K562 (cell line): ENCODE results near the gene IFI16. TPM values are rescaled to one million over a fixed set of nuclear protein-coding genes. Genes with fewer than 3 reads are reported as not detected.
A peak's percentile ranks its signal among the peaks of the same experiment; 100 is the strongest.

ENCODE experiments used
- ATF1 ChIP-seq, 2 experiments: fragments of 450-650 bp in 1 of 2; IDR thresholded peaks; 2 replicates each; pipeline ENCODE4 v1.6.1; 2016; ENCODE audit warnings: missing compliant biosample characterization in 1 of 2, missing genetic modification characterization in 1 of 2
- BCOR ChIP-seq: fragments of 450-650 bp; IDR thresholded peaks from 2 replicates; pipeline ENCODE4 v1.6.1; 2016
- CEBPG ChIP-seq, 3 experiments: fragments of 200-800 bp in 1 of 3; sonication (Bioruptor generic) in 1 of 3; sonication (generic) in 1 of 3; formaldehyde crosslinking in 1 of 3; IDR thresholded peaks in 2 of 3; conservative IDR thresholded peaks in 1 of 3; 2 replicates each; pipeline versions ENCODE4 v1.6.1 to v1.8.0; 2016 to 2022; ENCODE audit warnings: missing compliant biosample characterization in 2 of 3, missing genetic modification characterization in 2 of 3, mild to moderate bottlenecking in 1 of 3, missing genetic modification reagents in 1 of 3
- CSDE1 ChIP-seq, 2 experiments: fragments of 450-650 bp; IDR thresholded peaks; 2 replicates each; pipeline ENCODE4 v1.6.1; 2016; ENCODE audit warnings: mild to moderate bottlenecking in 1 of 2
- ERF ChIP-seq: fragments of 450-650 bp; formaldehyde crosslinking; IDR thresholded peaks from 2 replicates; pipeline ENCODE4 v1.4.0; 2020; ENCODE audit warnings: mild to moderate bottlenecking, mixed read lengths
- FOXP1 ChIP-seq: sonication (generic); formaldehyde crosslinking; IDR thresholded peaks from 2 replicates; pipeline ENCODE4 v1.8.0; 2022; ENCODE audit warnings: mild to moderate bottlenecking, missing genetic modification reagents
- JUN ChIP-seq, 2 experiments: sonication (generic) in 1 of 2; formaldehyde crosslinking in 1 of 2; IDR thresholded peaks; 2 replicates each; pipeline versions ENCODE4 v1.6.1 to v1.8.0; 2012 to 2022; ENCODE audit warnings: borderline replicate concordance in 2 of 2, mild to moderate bottlenecking in 2 of 2, improper control_type of control experiment in 1 of 2, low read depth in 1 of 2, low read length in 1 of 2, missing genetic modification reagents in 1 of 2
- KDM2B ChIP-seq: fragments of 250-450 bp; sonication (Bioruptor Pico); IDR thresholded peaks from 2 replicates; pipeline ENCODE4 v1.8.0; 2021; ENCODE audit warnings: mild to moderate bottlenecking, moderate library complexity
- KLF1 ChIP-seq: fragments of 450-650 bp; IDR thresholded peaks from 2 replicates; pipeline ENCODE4 v1.6.1; 2016; ENCODE audit warnings: missing genetic modification characterization, missing compliant biosample characterization
- LEF1 ChIP-seq: fragments of 450-650 bp; IDR thresholded peaks from 2 replicates; pipeline ENCODE4 v1.6.1; 2016; ENCODE audit warnings: mild to moderate bottlenecking
- MCM5 ChIP-seq: fragments of 450-650 bp; IDR thresholded peaks from 2 replicates; pipeline ENCODE4 v1.6.1; 2016; ENCODE audit warnings: low read depth
- MIER1 ChIP-seq: fragments of 450-650 bp; IDR thresholded peaks from 2 replicates; pipeline ENCODE4 v1.6.1; 2016; ENCODE audit warnings: antibody characterized with exemption, mild to moderate bottlenecking, low read depth
- MTF1 ChIP-seq: fragments of 250-450 bp; sonication (Bioruptor Pico); IDR thresholded peaks from 2 replicates; pipeline ENCODE4 v1.9.0; 2021; ENCODE audit warnings: moderate library complexity, mild to moderate bottlenecking, inconsistent platforms, borderline replicate concordance
- NFIC ChIP-seq: fragments of 450-650 bp; IDR thresholded peaks from 2 replicates; pipeline ENCODE4 v1.6.1; 2017; ENCODE audit warnings: mild to moderate bottlenecking, inconsistent platforms
- RCOR1 ChIP-seq, 2 experiments: IDR thresholded peaks; 2 replicates each; pipeline ENCODE4 v1.6.1; 2012; ENCODE audit warnings: low read depth in 2 of 2, low read length in 2 of 2, borderline replicate concordance in 1 of 2, improper control_type of control experiment in 1 of 2
- SPI1 ChIP-seq: IDR thresholded peaks from 2 replicates; pipeline ENCODE4 v1.6.1; 2011; ENCODE audit warnings: low read depth, low read length, control low read depth, borderline replicate concordance
- STAG1 ChIP-seq: sonication (generic); formaldehyde crosslinking; IDR thresholded peaks from 2 replicates; pipeline ENCODE4 v1.5.0; 2020; ENCODE audit warnings: missing genetic modification reagents, borderline replicate concordance
- polyA plus RNA-seq, 8 experiments: library from polyadenylated mRNA; depleted of rRNA in 4 of 8; stranded (reverse) in 5 of 8; unstranded in 3 of 8; fragments of >200 nt; fragmentation: Nextera tagmentation in 2 of 8; fragmentation: Illumina TruSeq in 1 of 8; extraction: Ambion mirVana in 2 of 8; extraction: Trizol in 1 of 8; gene quantifications; 2 replicates each; pipeline versions ENCODE4 v1.2.1 to v1.2.3, GENCODE V29; 2011 to 2014; ENCODE audit warnings: inconsistent platforms in 1 of 8, missing spikeins in 1 of 8
- total RNA-seq, 7 experiments: library from RNA; depleted of rRNA in 6 of 7; stranded (reverse); fragments of >200 nt in 6 of 7; fragmentation: Illumina TruSeq in 2 of 7; extraction: Trizol in 2 of 7; gene quantifications; 2 replicates each; pipeline versions ENCODE4 v1.2.1 to v1.2.3, GENCODE V29; 2011 to 2021; ENCODE audit warnings: low replicate concordance in 1 of 7
- TF ChIP-seq, protein P1 (sequence below): fragments of 250-450 bp; sonication (Bioruptor Pico); IDR thresholded peaks from 2 replicates; pipeline ENCODE4 v1.8.0; 2021; ENCODE audit warnings: mild to moderate bottlenecking, moderate library complexity
- TF ChIP-seq, protein P2 (sequence below): fragments of 250-450 bp; sonication (Bioruptor Pico); IDR thresholded peaks from 2 replicates; pipeline ENCODE4 v1.5.0; 2021
- TF ChIP-seq, protein P3 (sequence below): fragments of 450-650 bp; IDR thresholded peaks from 2 replicates; pipeline ENCODE4 v1.6.1; 2016; ENCODE audit warnings: borderline replicate concordance
- TF ChIP-seq, protein P4 (sequence below): fragments of 150-350 bp; conservative IDR thresholded peaks from 2 replicates; pipeline ENCODE4 v1.6.1; 2014; ENCODE audit warnings: low read length

The IFI16 gene
- total and polyA plus RNA-seq, 9 of the 15 experiments (the other 6 are each of a cell fraction or from before 2014, with no cell fraction given): 0.70 to 2.8 (median 1.6) TPM

DNA sequence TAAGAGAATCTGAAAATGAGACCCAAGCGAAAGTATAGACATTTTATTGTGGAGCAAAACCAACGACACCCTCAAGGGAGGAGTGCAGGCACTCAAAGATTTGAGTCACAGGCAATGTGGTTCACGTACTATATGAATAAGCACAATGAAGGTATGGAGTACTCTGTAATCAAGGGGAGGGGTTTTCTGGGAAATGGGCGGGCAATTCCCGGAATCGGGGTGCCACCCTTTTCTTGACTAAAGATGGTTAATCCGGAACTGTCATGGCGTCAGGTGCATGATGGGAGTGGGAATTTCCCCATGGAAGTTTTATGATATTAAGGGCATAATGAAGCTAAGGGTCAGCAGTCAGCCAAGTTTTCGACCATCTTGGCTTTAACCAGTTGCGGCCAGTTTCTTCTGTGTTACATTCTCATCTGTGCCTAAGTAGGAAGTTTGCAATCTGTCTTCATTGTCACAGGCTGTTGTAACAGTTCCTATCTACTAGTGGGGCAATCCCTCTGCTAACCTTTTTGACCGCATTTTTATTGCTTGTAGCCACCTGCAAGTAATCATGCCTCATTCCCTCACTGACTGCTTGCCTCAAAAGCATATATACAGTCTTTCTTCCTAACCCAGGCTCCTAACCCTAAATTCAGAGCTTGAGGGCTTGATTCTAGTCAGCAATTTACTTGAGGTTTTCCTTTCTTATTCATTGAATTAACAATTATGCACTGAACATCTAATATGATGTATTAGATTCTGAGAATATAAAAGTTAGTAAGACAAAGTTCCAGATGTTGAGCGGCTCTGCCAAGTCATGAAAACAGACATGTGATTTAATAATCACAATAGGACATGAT is 67.6 kb downstream of the IFI16 start (continued):
- TF ChIP-seq ATF1 (CRISPR knock-in tag; IDR thresholded peaks at IDR 0.05) (no peak), ATF1 (tag; IDR thresholded peaks at IDR 0.05) (peak; percentile 82), LEF1 (peak; percentile 9; the same call in 1 of the 2 replicates), RCOR1 (IDR thresholded peaks at IDR 0.05; ENCODE audit: borderline replicate concordance in 1 of 2, low read depth in 2 of 2, low read length in 2 of 2) (no peak), NFIC (no peak), CSDE1 (IDR thresholded peaks at IDR 0.05) (no peak), CEBPG (CRISPR knock-in tag; IDR thresholded peaks at IDR 0.05) (no peak), CEBPG (tag; conservative IDR thresholded peaks at IDR 0.05 in 1 of 2, IDR thresholded peaks at IDR 0.05 in 1 of 2) (peak in 1 of 2 experiments; percentile 49; a peak in 2 of 4 replicates), MCM5 (no peak), SPI1 (no peak), MIER1 (no peak), JUN (IDR thresholded peaks at IDR 0.05; ENCODE audit: borderline replicate concordance, low read depth, low read length) (no peak), JUN (CRISPR knock-in tag; IDR thresholded peaks at IDR 0.05; ENCODE audit: borderline replicate concordance) (no peak), KDM2B (no peak), MTF1 (CRISPR knock-in tag) (no peak), BCOR (no peak), STAG1 (CRISPR knock-in tag) (no peak), KLF1 (tag) (peak; percentile 95), FOXP1 (CRISPR knock-in tag) (no peak), ERF (CRISPR knock-in tag) (no peak)
- TF ChIP-seq, protein P1, sequence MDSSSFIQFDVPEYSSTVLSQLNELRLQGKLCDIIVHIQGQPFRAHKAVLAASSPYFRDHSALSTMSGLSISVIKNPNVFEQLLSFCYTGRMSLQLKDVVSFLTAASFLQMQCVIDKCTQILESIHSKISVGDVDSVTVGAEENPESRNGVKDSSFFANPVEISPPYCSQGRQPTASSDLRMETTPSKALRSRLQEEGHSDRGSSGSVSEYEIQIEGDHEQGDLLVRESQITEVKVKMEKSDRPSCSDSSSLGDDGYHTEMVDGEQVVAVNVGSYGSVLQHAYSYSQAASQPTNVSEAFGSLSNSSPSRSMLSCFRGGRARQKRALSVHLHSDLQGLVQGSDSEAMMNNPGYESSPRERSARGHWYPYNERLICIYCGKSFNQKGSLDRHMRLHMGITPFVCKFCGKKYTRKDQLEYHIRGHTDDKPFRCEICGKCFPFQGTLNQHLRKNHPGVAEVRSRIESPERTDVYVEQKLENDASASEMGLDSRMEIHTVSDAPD (CRISPR knock-in tag): no peak
- TF ChIP-seq, protein P2, sequence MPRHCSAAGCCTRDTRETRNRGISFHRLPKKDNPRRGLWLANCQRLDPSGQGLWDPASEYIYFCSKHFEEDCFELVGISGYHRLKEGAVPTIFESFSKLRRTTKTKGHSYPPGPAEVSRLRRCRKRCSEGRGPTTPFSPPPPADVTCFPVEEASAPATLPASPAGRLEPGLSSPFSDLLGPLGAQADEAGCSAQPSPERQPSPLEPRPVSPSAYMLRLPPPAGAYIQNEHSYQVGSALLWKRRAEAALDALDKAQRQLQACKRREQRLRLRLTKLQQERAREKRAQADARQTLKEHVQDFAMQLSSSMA: no peak
- TF ChIP-seq, protein P3, sequence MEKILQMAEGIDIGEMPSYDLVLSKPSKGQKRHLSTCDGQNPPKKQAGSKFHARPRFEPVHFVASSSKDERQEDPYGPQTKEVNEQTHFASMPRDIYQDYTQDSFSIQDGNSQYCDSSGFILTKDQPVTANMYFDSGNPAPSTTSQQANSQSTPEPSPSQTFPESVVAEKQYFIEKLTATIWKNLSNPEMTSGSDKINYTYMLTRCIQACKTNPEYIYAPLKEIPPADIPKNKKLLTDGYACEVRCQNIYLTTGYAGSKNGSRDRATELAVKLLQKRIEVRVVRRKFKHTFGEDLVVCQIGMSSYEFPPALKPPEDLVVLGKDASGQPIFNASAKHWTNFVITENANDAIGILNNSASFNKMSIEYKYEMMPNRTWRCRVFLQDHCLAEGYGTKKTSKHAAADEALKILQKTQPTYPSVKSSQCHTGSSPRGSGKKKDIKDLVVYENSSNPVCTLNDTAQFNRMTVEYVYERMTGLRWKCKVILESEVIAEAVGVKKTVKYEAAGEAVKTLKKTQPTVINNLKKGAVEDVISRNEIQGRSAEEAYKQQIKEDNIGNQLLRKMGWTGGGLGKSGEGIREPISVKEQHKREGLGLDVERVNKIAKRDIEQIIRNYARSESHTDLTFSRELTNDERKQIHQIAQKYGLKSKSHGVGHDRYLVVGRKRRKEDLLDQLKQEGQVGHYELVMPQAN: no peak
- TF ChIP-seq, protein P4, sequence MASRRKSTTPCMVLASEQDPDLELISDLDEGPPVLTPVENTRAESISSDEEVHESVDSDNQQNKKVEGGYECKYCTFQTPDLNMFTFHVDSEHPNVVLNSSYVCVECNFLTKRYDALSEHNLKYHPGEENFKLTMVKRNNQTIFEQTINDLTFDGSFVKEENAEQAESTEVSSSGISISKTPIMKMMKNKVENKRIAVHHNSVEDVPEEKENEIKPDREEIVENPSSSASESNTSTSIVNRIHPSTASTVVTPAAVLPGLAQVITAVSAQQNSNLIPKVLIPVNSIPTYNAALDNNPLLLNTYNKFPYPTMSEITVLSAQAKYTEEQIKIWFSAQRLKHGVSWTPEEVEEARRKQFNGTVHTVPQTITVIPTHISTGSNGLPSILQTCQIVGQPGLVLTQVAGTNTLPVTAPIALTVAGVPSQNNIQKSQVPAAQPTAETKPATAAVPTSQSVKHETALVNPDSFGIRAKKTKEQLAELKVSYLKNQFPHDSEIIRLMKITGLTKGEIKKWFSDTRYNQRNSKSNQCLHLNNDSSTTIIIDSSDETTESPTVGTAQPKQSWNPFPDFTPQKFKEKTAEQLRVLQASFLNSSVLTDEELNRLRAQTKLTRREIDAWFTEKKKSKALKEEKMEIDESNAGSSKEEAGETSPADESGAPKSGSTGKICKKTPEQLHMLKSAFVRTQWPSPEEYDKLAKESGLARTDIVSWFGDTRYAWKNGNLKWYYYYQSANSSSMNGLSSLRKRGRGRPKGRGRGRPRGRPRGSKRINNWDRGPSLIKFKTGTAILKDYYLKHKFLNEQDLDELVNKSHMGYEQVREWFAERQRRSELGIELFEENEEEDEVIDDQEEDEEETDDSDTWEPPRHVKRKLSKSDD: no peak
